Epithelial cell of proximal tubule (primary cell): Measurements from ENCODE around the gene CLCA4. TPM values are rescaled to one million over a fixed set of nuclear protein-coding genes. Genes with fewer than 3 reads are reported as not detected.

Experiments
- DNase-seq: peaks from one replicate; pipeline ENCODE4 v3.0.0-alpha.2; 2011; ENCODE audit warnings: low read depth
- H3K4me3 ChIP-seq: 2 replicates; pipeline ENCODE4 v1.5.1; 2011; ENCODE audit warnings: low read depth, mild to moderate bottlenecking, low read length
- CTCF ChIP-seq: conservative IDR thresholded peaks from 2 replicates; pipeline ENCODE4 v1.5.1; 2012; ENCODE audit warnings: low read depth, mild to moderate bottlenecking, low read length
- total RNA-seq: library from RNA; depleted of rRNA; stranded (reverse); fragments of >200 nt; gene quantifications from 2 replicates; pipeline ENCODE4 v1.2.3, GENCODE V29; 2015

Gene CLCA4
- total RNA-seq, 1 donor from 2014 or later = not detected

DNA sequence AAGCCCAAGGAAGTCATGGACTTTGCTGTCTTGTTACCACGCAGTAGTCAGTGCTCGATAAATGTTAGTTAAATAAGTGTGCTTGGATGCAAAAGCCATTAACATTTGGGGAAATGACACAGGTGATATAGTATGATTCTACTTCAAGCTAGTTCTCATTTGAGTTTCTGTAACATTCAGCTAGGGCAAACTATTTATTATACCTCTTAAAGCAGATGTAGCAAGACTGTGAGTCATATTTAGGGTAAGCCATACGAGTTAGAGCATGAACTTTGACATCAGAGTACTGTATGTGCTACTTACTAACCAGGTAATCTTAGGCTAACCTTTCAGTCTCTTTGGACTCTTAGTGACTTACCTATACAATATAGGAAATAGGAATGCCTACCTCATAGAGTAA is 21.0 kb downstream of the CLCA4 start:
- H3K4me3 ChIP-seq = no peak overlapping the region
- DNase-seq = no peak
- no peak for TF ChIP-seq CTCF

DNA sequence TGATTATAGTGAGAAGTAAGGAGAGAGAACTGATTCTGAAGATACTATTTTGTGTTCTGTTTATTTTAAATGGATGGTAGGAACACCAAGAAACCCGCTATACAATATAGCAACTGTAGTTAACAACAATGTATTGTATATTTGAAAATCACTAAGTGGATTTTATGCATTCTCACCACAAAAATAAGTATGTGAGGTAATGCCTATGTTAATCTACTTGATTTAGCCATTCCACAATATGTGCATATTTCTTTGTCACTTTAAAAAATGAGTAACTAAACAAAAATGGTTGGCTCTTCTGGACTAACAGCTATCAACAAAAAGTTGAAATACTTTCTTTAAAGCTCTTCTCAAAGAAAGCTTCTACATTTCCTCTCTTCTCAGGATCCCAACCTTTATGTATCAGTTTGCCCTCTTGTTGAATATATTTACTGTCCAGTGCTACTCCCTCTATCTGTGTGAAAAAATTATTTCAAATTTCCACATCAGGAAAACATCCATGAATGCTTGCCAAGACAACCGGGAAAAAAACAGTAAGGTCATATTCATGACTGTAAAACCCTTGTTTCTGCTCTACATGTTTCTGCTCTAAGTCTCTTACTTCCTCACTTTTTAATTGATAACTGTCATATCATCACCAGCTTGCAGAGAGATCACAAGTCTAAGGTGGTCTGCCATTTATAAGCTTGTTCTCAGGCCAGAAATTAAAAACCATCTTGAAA is 27.0 kb downstream of the CLCA4 start:
- no peak overlapping the region for H3K4me3 ChIP-seq
- TF ChIP-seq CTCF = no peak
- DNase-seq = no peak

- no peak overlapping the region for H3K4me3 ChIP-seq
- no peak for TF ChIP-seq CTCF
- no peak for DNase-seq
These were observed 34.4 kb downstream of the CLCA4 start for GRCh38 chr1:86581231-86581630.

- no peak for TF ChIP-seq CTCF
- peak; percentile 63 for DNase-seq
- H3K4me3 ChIP-seq = no peak overlapping the region
These were observed 35.3 kb downstream of the CLCA4 start for GRCh38 chr1:86582161-86582560.

GRCh38 chr1:86583032-86583431 is 36.2 kb downstream of the CLCA4 start:
- no peak for DNase-seq
- no peak for TF ChIP-seq CTCF
- H3K4me3 ChIP-seq = no peak overlapping the region

DNA sequence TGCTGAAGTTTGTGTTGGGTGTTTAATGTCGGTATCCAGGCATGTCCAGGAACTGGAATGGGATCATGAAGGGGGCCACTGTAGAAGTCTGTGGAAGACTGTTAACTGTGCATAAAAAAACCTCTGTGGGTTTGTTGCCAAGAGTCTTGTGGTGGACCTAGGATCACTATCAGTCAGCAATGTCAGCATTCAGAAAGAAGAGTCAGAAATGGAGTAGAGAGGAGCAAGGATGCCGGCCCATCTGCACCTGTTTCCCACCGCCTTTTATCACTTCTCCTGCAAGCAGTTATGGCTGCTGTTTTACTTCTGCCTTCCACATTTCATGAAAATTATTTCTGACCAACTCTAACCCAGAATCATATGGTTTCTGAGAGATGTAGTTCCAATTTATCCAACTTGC is 36.7 kb downstream of the CLCA4 start:
- no peak for TF ChIP-seq CTCF
- H3K4me3 ChIP-seq = no peak overlapping the region
- DNase-seq = no peak

- TF ChIP-seq CTCF = no peak
- DNase-seq = no peak
These were observed 47.4 kb downstream of the CLCA4 start for GRCh38 chr1:86594284-86594770.

More at GRCh38 chr1:86594284-86594770, 47.4 kb downstream of the CLCA4 start:
- H3K4me3 ChIP-seq = no peak overlapping the region
